HL-60/S4 (cell line): Measurements from ENCODE around the gene SLC39A1.
"Not testable (repeated sequence)": the region's sequence is repeated elsewhere in the genome, so short reads cannot be mapped to it uniquely, and the experiment has no call there.

Source experiments
- in situ Hi-C: fragments of 300-500 bp; cut with MboI; formaldehyde crosslinking; loops from 2 replicates; pipeline ENCODE4 v1.14.3; 2022; ENCODE audit warnings: low sequenced_read_pairs

The SLC39A1 gene, protein sequence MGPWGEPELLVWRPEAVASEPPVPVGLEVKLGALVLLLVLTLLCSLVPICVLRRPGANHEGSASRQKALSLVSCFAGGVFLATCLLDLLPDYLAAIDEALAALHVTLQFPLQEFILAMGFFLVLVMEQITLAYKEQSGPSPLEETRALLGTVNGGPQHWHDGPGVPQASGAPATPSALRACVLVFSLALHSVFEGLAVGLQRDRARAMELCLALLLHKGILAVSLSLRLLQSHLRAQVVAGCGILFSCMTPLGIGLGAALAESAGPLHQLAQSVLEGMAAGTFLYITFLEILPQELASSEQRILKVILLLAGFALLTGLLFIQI

DNA sequence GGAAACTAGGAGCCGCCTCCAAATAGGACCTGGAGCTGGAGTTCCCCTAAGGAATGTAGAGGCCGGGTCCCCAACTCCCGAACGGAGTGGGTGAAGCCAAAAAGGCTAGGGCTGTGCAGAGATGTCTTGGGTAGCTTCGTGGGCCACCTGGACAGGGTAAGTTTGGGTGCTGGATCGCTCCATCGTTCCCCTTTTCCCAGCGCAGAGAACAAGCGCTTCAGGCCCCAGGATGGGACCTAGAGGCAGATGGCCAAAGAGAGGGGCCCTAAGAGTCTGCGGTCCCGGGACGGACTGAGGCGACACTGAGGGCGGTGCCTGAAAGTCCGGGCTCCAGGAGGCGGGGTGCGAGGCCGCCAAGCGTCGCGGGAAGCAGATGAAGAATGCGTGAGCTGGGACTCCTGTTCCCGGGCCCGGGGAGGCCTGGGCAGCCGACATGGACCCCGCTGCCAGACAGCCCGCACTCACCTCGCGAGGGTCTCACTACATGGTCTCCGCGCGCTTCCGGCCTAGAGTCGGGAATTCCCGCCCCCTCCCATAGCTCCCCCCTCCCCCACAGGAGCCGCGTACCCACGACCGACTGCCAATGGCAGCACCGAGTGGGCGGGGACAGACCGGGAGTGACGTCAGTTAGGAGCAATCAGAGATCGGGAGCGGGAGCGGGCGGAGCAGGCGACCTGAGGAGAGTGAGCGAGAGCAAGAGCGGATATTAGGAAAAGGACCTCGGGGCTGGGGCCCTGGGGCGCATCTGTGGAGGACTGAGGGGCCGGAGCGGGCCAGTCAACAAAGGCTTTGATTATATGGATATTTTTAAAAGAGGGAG is at the start of gene SLC39A1:
TSS of gene SLC39A1 (minus strand) at position 508 of the 820 bp plus-strand sequence. CDS start 822 bp downstream, outside the sequence.
- in situ Hi-C loops = no loop called here

DNA sequence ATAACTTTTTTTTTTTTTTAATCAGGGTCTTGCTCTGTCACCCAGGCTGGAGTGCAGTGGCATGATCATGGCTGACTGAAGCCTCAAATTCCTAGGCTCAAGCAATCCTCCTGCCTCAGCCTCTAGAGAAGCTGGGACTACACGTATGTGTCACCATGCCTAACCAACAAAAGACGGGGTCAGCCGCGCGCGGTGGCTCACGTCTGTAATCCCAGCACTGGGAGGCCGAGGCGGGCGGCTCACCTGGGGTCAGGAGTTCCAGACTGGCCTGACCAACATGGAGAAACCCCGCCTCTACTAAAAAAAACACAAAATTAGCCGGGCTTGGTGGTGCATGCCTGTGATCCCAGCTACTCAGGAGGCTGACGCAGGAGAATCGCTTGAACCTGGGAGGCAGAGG is 49.2 kb upstream of the SLC39A1 start:
- in situ Hi-C loops = not testable (repeated sequence)

DNA sequence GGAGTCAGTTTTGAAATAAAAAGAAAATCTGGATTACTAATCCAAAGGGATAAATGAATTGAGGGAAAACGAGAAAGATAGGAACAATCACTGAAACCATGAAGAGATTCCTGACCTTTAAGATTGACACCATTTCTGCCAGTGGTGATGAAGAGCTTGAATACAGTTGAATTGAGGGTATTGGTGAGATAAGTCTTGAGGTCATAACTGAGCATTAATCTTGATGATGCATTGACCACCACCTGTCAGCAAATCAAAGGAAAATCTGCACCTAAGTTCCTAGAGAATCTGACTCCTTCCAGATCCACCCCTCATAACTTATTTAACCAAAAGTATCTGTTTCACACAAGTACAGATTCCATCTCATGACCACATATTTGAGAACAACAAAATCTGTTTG is 48.8 kb upstream of the SLC39A1 start:
- in situ Hi-C loops = no loop called here

DNA sequence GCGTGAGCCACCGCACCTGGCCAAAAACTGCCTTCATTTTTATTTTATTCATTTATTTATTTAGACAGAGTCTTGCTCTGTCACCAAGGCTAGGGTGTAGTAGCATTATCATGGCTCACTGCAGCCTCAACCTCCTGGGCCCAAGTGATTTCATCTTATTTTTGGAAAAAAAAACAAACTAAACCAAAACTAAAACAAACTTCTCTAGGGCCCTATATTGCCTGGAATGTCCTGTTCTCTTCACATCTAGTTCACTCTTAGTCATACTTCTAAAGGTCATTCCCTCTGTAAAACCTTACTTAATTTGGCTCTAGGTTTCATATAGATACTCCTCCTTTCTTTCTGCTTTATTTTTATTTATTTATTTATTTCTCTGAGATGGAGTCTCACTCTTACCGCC is 42.8 kb upstream of the SLC39A1 start:
- in situ Hi-C loops = no loop called here

DNA sequence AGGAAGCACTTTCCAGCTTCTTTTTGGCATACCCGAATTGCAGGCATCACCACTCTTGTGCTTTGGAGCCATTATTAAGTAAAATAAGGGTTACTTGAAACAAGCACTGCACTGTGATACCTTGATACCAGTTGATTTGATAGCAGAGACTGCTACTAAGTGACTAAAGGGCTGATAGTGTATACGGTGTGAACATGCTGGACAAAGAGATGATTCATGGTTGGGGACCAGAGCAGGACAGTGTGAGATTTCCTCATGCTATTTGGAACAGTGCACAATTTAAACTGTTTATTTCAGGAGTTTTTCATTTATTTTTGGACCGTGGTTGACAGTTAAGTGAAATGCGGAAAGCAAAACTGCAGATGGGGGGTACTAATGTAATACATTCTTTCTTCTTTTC is 37.1 kb upstream of the SLC39A1 start:
- in situ Hi-C loops = no loop called here

DNA sequence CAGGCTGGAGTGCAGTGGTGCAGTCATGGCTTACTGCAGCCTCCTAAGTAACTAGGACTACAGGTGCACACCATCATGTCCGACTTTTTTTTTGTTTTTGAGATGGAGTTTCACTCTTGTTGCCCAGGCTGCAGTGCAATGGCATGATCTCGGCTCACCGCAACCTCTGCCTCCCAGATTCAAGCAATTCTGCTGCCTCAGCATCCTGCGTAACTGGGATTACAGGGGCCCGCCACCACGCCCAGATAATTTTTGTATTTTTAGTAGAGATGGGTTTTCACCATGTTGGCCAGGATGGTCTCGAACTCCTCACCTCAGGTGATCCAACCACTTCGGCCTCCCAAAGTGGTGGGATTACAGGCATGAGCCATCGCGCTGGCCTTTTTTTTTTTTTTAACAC is 33.5 kb upstream of the SLC39A1 start:
- in situ Hi-C loops = not testable (repeated sequence)

DNA sequence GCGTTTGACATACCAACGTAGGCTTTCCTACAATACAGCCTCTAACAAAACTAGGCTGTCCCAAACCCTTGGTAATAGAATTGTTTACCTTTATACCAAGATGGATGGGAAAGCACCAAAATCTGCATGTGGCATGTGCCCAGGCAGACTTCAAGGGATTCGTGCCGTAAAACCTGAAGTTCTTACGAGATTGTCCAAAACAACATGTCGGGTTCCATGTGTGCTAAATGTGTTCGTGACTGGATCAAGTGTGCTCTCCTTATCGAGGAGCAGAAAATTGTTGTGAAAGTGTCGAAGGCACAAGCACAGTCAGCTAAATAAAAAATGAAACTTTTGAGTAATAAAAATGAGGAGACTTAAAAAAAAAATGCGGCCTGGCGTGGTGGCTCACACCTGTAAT is 32.3 kb upstream of the SLC39A1 start:
- in situ Hi-C loops = no loop called here

DNA sequence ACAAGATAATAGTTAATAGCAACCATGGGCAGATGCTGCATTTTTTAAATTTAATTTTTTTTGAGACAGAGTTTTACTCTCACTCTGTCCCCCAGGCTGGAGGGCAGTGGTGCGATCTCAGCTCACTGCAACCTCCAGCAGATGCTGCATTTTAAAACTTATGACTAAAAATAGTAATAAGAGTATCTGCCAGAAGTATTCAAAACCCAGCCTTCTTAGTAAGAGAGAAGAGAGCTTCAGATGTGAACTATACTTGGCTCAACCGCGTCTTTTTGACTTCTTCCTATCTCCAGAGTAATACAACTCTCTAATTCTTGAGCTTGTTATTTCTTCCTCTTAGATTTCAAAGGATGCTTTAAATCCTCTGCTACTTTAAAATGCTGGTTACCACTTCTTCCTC is 31.9 kb upstream of the SLC39A1 start:
- in situ Hi-C loops = no loop called here

DNA sequence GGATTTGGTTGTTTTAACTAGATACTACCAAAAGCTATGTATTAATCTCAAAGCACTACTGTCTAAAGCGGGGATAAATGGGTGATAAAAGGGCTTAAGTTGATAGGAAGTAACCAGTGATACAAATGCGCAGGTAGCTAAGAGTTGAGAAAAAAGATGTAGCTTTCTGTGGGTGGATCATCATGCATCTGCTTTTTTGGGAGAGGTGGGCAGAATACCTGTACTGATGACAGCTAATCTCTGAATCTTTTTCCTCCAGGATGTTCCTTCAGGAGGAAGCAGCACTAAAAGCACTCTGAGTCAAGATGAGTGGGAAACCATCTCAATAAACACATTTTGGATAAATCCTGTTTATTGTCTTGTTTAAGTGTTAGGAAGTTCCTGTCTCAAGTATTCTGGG is 28.5 kb upstream of the SLC39A1 start:
- in situ Hi-C loops = no loop called here

DNA sequence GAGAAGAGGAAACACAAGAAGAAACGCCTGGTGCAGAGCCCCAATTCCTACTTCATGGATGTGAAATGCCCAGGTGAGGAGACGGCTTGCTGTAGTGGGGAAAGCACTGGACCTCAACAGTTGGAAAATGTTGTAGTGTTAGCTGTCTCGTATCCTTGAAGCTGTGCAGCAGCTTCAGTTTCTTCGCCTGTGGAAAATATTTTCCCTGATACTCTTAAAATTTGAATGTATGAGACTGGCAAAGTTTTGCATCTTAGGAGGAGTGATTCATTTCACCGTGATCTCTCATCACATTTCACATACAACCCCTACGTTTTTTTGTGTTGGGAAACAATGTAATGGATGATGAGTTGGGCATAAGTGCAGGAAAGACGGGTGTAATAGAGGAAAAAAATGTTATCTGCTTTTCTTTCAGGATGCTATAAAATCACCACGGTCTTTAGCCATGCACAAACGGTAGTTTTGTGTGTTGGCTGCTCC is 27.9 kb upstream of the SLC39A1 start:
- in situ Hi-C loops = no loop called here

DNA sequence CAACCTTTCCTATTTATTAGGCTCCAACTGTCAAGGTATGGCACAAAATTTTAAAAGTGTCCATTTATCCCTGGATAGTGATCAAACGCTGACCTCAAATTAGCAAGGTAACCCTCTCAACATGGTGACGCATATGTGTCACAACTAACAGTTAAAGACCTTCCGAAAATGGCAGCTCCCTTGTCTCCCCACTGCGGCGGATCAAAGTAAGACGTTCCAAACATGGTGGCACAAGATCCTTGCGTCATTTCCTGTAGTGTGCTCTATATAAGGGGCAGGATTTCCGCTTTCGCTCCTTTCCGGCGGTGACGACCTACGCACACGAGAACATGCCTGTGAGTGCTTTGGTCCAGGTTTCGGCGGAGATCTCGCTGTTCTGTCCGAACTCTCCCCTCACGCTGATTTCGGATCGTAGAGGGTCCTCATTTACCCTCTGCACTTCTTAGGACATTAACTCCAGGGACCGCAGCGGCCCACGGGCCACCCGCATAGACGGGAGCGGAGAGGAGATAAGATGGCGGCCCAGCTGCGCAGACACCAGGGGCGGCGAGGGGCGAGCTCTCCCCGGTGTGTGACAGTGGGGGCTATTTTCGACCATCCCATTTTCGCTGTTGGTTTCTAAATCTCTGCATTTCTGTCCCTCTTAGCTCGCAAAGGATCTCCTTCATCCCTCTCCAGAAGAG is 27.3 kb upstream of the SLC39A1 start, which contains the start of gene RPS27:
TSS of gene RPS27 (plus strand) at position 295 of the 683 bp plus-strand sequence. CDS start at position 330, 35 bp downstream.
- in situ Hi-C loops = no loop called here

DNA sequence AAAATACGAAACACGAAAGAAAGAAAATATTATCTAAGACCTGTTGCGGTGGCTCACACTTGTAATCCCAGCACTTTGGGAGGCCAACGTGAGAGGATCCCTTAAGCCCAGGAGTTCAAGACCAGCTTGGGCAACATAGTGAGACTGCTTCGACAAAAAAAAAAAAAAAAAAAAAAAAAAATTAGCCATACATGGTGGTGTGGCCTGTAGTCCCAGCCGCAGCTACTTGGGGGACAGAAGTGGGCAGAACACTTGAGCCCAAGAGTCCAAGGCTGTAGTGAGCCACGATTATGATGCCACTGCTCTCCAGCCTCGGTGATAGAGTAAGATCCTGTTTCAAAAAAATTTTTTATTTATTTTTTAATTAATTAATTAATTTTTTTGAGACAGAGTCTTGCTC is 24.3 kb upstream of the SLC39A1 start:
- in situ Hi-C loops = loop anchor here (5.0 to 10.0 kb wide), 2 partner anchors 310 to 473 kb away; partner anchors contain the start of gene NPR1

DNA sequence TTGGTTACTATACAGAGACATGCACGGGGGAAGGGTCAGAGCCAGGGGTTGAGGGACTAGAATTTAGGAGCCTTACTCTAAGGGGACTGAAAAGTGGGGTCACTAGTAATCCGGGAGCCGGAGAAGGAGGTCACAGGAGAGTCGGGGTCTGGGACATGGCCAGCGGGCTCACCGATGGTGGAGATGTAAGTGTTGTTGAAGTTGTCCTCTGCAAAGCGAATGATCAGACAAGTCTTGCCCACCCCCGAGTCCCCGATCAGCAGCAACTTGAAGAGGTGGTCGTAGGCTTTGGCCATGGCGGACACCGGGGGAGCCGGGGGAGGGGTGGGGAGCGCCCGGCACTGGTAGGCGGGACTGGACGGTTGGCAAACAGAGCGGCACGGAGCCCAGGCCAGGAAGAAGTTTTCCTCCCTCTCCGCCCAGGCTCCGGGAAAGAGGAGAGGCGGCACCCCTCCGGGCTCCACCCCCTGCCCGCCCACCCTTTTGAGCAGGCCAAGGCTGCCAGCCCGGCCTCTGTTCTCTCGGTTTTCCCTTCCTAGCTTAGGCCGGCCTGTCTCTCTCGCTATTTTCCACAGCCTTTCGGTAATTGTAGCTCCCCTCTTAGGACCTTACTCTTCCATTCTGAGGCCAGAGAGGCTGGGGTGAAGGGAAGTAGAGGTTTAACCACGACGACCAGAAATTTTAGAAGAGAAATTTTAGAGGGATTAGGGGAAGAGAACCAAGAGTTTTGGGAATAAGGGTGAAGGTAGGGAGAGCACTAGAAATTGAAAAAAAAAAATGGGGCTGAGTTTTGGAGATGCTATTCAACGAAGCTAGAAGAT is 22.8 kb upstream of the SLC39A1 start, which contains the start of gene RAB13:
TSS of gene RAB13 (minus strand) at position 399 of the 821 bp plus-strand sequence. CDS start at position 296, 103 bp downstream.
- in situ Hi-C loops = loop anchor here (5.0 to 10.0 kb wide), 2 partner anchors 309 to 471 kb away; partner anchors contain the start of gene NPR1

DNA sequence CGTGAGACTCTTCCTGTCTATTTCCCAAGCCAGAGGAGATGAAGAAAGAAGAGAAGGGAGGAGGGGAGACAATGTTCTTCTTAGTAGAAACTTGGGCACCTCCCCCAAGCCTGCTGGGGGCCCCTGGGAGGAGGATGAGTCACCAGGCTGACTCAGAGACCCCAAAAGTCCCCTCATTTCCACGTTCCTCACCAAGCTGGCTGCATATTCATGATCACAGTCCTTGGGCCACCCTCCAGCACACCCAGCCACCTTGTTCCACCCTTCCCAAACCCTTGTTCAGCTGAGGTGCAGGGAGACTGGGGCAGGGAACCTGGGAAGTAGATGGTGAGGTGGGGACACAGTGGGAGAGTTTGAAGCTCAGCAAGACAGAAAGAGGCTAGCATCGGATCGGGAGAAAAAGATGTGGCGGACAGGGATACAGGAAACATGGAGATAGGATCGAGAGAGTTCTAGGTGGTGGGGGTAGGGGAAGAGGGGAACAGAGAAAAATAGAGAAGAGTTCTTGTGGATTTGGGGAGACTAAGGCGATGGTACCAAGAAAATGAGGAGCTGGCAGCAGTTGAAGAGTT is 22.1 kb upstream of the SLC39A1 start:
- in situ Hi-C loops = loop anchor here (5.0 to 10.0 kb wide), 2 partner anchors 308 to 471 kb away; partner anchors contain the start of gene NPR1

DNA sequence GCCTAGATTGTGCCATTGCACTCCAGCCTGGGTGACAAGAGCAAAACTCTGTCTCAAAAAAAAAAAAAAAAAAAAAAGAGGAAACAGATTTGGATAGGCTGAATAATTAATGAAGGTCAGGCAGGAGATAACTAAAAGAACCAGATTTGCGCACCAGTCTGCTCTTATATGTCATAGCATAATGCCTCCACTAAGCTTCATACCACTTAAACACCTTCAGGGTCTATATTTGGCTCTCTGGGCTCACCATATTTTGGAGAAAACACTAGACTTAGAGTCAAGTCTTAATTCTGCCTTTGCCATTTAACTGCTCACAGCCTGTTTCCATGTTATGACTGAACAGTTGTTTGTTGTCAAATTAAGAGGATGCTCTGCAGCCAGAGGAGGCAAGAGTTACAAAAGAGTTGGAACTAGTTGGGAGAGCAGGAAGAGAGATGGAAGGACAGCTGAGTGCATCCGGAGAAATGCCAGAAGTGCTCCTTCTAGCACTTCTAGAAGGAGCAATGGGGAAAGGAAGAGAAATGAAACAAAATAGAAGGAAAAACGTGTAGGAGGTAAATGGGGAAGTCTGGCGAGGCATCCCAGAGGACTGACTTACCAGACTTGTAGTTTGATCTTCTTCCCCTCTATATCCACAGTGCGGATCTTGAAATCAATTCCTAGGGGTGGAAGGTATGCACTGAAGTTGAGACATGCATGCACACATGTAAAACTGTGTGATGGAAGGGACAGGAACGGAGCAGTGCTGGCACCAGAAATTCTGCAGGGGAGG is 21.0 kb upstream of the SLC39A1 start:
- in situ Hi-C loops = loop anchor here (10.0 kb wide), 1 partner anchor 470 kb away; no protein-coding TSS in a partner anchor

DNA sequence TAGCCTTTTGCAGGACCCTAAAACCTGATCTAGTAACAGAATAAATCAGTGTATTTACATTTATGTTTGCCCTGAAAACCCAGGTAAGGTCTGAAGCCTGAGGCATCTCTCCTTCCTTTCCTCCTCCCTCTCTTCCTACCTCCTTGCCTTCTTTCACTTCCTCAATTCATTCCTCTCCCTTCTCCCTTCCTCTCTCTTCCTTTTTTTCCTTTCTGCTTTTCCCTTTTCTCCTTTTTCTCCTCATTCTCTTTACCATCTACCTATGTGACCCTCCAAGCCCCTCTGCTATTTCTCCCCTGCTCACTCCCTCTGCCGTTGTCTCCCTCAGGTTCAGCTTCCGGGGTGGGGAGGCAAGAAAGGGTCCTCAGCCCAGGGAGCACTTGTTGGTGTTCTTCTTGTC is 18.4 kb upstream of the SLC39A1 start:
- in situ Hi-C loops = loop anchor here (10.0 kb wide), 1 partner anchor 467 kb away; no protein-coding TSS in a partner anchor

DNA sequence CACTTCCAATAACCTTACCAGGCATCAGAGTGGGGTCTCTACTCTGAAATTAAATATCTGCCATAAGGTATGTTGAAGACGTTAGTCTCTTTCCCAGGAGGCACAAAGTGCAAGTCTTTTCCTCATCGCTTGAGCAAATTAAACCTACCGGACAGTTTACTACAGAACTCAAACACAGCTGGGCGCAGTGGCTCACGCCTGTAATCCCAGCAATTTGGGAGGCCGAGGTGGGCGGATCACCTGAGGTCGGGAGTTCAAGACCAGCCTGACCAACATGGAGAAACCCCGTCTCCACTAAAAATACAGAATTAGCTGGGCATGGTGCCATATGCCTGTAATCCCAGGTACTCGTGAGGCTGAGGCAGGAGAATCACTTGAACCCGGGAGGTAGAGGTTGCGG is 15.8 kb upstream of the SLC39A1 start:
- in situ Hi-C loops = not testable (repeated sequence)

DNA sequence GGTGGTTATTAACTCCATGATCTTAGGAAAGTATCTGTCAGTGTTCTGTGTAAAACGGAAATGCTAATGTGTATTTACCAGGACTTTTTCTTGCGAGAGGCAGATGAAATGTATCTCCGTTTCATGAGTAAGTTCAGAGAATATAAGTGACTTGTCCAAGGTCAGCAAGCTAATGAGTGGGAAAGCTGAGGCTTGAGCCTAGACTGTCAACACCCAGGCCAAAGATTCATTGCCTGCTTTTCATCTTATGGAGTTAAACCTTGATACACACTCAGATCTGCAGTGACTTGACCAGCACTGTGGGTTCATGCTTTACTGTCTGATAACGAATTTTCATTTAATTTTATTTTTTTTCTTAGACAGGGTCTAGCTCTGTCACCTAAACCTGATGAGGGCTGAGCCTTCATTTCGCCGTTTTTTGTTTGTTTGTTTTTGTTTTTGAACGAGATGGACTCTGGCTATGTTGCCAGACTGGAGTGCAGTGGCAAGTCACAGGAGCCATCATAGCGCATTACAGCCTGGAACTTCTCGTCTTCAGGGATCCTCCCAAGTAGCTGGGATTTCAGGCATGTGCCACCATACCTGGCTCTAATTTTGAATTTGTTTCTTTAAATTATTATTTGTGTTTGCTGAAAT is 15.1 kb upstream of the SLC39A1 start:
- in situ Hi-C loops = no loop called here
